PC-9 (cell line): ENCODE results near the gene QRICH2.

ENCODE experiments used
- CTCF ChIP-seq: fragments of 200-600 bp; sonication (generic); conservative IDR thresholded peaks from 2 replicates; pipeline ENCODE4 v1.6.1; 2017; ENCODE audit warnings: mixed run types, antibody characterized with exemption, mild to moderate bottlenecking, moderate library complexity
- EZH2 ChIP-seq: fragments of 200-600 bp; sonication (generic); IDR thresholded peaks from 2 replicates; pipeline ENCODE4 v1.8.0; 2017; ENCODE audit warnings: antibody characterized with exemption, low read depth

DNA sequence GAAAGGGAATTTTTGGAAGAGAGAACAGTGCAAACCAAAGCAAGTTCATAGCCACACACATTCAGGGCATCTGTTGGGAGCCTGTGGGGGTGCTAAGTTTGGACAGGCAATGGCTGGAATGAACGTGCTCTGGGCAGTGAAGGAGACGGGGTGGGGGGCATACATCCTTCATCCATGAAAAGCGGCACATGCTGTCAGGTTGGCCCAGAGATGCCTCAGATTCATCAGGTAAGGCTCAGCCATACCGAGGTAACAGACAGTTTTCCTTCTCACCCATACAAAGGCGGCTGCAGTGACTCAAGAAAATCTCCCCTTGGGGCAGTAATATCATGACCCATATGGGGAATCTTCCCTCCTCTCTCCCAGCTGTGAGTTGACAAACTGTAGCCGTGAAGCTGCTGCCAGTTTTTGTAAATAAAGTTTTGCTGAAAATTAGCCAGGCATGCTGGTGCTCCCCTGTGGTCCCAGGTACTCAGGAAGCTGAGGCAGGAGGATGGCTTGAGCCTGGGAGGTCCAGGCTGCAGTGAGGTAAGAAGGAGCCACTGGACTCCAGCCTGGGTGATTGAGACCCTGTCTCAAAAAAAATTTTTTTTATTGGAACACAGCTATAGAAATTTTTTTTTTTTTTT is 52.2 kb downstream of the QRICH2 start:
- TF ChIP-seq CTCF (no peak), EZH2 (no peak)
